Subcutaneous adipose tissue (tissue), 4 donors: ENCODE data around the gene ABCA7. TPM values are rescaled to one million over a fixed set of nuclear protein-coding genes. Genes with fewer than 3 reads are reported as not detected.

ENCODE experiments used
- small RNA-seq: library from RNA; depleted of rRNA; stranded (forward); fragments of <200 nt; gene quantifications from one replicate; pipeline ENCODE3, GENCODE V24; 2016
- total RNA-seq, 4 donors: library from RNA; depleted of rRNA; stranded (reverse); fragments of >200 nt; gene quantifications; one replicate each; pipeline ENCODE4 v1.1.0, GENCODE V29; 2016
- TF ChIP-seq, protein P1 (sequence below): fragments of 450-650 bp; IDR thresholded peaks from one replicate; pipeline ENCODE4 v1.5.1; 2016; ENCODE audit warnings: low read depth, mild to moderate bottlenecking, control low read depth, antibody characterized with exemption, moderate library complexity

ABCA7 gene
- total RNA-seq, 4 donors from 2014 or later: 3.4 to 35.2 (median 12.2) TPM

DNA sequence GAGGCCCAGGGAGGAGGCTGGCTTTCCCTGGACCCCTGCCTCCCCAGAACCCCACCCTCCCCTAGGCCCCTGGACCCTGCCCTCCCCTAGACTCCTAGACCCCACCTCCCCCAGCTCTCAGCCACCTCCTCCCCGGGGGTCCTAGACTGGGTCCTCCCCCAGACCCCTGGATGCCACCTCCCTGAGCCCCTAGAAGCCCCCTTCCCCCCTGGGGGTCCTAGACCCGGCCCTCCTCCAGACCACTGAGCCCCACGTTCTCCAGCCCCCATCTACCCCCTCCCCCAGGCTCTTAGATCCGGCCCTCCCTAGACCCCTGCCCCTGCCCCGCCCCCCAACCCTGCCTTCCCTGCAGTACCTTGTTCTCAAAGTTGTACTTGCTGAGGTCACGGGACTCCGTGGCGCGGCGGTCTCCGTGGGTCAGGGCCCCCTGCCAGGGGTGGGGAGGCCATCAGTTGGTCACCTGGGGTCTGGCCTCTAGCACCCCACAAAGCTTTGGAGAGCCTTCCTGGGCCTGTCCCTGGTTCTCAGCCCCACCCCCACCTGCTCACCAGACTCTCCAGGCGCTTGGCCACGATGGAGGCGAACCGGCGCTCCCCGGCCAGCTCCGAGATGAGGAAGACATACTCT lies 71.8 kb downstream of the ABCA7 start:
- TF ChIP-seq, protein P1, sequence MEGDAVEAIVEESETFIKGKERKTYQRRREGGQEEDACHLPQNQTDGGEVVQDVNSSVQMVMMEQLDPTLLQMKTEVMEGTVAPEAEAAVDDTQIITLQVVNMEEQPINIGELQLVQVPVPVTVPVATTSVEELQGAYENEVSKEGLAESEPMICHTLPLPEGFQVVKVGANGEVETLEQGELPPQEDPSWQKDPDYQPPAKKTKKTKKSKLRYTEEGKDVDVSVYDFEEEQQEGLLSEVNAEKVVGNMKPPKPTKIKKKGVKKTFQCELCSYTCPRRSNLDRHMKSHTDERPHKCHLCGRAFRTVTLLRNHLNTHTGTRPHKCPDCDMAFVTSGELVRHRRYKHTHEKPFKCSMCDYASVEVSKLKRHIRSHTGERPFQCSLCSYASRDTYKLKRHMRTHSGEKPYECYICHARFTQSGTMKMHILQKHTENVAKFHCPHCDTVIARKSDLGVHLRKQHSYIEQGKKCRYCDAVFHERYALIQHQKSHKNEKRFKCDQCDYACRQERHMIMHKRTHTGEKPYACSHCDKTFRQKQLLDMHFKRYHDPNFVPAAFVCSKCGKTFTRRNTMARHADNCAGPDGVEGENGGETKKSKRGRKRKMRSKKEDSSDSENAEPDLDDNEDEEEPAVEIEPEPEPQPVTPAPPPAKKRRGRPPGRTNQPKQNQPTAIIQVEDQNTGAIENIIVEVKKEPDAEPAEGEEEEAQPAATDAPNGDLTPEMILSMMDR: no peak

DNA sequence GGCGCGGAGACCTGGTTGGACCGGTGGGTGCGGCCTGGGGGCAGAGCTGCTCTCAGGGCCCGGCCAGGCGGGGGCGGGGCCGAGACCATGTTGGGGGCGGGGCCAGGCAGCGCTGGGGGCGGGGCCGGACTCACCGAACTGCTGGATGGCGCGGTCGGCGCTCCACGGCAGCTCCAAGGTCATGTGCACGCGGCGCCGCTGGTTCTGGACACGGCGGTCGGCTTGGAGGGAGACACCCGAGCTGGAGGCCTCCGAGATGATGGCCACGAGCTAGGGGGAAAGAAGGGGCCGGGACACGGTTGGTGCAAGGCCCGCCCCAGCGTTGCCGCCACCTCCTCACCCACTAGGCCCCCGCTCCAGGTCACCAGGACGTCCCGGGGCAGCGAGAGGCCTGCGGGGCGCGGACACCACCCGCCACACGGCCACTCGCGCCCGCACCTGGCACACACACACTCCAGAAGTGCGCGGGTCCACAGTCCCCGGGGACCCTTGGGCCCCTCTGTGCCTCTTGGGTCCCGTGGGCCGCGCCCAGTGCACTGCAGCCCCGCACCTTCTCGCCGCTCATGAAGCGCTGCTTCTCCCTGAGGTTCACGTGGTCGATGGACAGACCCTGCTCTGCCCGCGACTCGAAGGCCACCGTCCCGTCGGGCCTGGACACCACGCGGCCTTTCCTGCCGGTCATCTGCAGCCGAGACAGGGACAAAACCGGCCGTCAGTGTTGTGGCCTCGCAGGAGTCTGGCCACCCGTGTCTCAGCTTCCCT lies 72.5 kb downstream of the ABCA7 start:
- TF ChIP-seq, protein P1: no peak

DNA sequence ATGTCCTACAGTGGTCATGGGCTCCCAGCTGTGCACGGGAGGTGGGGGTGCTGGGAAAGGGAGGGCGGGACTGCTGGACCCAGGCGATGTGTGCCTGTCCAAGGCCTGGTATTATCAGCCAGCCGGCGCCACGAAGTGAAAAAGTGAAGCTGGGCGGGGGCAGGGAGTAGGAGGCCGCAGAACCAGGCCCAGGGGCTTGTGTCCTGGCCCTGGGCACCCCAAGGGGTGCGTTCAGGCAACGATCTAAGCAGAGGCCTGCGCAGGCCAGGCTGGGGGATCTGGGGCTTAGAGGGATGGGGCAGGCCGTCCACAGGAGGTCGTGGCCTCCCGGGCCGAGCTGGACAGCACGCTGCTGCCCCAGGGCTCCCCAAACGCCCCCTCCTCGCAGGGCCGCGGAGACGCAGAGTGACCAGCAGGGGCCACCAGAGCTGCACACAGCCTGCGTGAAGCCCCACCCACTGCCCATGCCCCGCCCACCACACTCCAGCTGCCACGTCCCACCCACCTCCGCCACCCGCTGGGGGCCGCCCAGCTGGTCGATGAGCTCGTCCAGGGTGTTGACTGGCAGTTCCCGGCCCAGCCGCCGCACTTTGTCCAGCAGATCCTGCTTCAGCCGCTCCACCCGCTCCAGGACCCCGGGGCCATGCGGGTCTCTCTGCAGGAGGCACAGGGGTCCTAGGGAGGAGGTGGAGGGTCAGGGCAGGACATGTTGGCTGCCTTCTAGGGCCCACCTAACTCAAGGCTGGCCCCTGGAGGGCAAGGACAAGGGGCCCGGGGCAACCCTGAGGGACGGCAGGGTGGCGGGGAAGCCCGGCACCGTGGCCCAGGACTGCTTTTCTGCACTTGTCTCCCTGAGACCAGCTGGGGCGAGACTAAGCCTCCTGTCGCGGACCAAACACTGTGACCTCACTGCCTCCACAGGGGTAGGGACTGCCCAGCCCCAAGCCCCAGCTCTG lies 73.4 kb downstream of the ABCA7 start:
- TF ChIP-seq, protein P1: no peak

DNA sequence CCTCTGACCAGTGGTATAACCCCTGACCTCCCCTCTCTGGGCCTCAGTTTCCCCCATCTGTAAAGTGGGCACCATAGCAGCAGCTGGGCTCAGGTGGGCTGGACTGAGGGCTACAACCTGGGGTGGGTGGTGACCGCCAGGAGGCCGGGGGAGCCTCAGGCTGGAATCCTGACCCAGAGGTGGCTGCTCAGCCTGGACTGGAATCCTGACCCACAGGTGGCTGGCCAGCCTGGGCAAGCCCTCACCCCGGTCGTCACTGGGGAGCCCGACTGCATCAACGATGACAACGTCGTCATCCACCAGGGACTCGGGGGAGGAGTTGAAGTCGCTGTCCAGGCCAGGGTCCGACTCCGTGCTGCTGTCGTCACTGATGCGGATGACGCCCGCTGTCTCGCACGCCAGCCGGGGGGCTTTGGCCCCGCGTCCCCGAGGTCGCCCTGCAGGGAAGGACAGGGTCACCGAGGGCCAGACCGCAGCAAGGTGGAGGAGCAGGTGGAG lies 74.1 kb downstream of the ABCA7 start:
- TF ChIP-seq, protein P1: no peak

Small RNA genes lying within 50 kb of the gene (small RNA-seq; reads per million reads assigned to genes)
- not detected for gene RNU6-2

Other genes starting within 250 kb of the ABCA7 start
- 100 to 1,000 TPM in 1 of 4 donors, 10 to 100 TPM in 3; 77.5 to 108 (median 87.8) TPM for gene PTBP1, start 242.7 kb upstream of the ABCA7 start, total RNA-seq
- gene PLPPR3, start 218.2 kb upstream of the ABCA7 start, total RNA-seq: not detected
- under 1 TPM in 1 of 4 donors, not detected in 3; 0.68 TPM for gene AZU1, start 212.3 kb upstream of the ABCA7 start, total RNA-seq
- gene PRTN3, start 199.1 kb upstream of the ABCA7 start, total RNA-seq: not detected
- gene ELANE, start 187.8 kb upstream of the ABCA7 start, total RNA-seq: 1 to 10 TPM in 2 of 4 donors, not detected in 2; 2.4 to 2.8 TPM
- gene CFD, start 180.4 kb upstream of the ABCA7 start, total RNA-seq: 1,000 to 10,000 TPM; 1,847 to 6,869 (median 2,488) TPM
- 10 to 100 TPM; 18.4 to 38.4 (median 19.2) TPM for gene MED16, start 146.9 kb upstream of the ABCA7 start, total RNA-seq
- not detected for gene RNU6-9, start 146.6 kb upstream of the ABCA7 start, total RNA-seq
- gene R3HDM4, start 126.9 kb upstream of the ABCA7 start, total RNA-seq: 10 to 100 TPM; 24.1 to 37.3 (median 26.8) TPM
- gene KISS1R, start 122.8 kb upstream of the ABCA7 start, total RNA-seq: not detected
- 10 to 100 TPM in 2 of 4 donors, 1 to 10 TPM in 2; 5.5 to 13.9 (median 9.2) TPM for gene ARID3A, start 114.1 kb upstream of the ABCA7 start, total RNA-seq
- gene WDR18, start 55.8 kb upstream of the ABCA7 start, total RNA-seq: 10 to 100 TPM; 18.9 to 58.6 (median 30.7) TPM
- not detected for gene GRIN3B, start 39.7 kb upstream of the ABCA7 start, total RNA-seq
- 100 to 1,000 TPM in 2 of 4 donors, 10 to 100 TPM in 2; 65.1 to 193 (median 94.0) TPM for gene TMEM259, start 19.0 kb upstream of the ABCA7 start, total RNA-seq
- not detected for gene RNU6-2, start 18.6 kb upstream of the ABCA7 start, total RNA-seq
- 10 to 100 TPM; 32.1 to 86.8 (median 52.2) TPM for gene CNN2, start 13.5 kb upstream of the ABCA7 start, total RNA-seq
- gene ARHGAP45, start 27.1 kb downstream of the ABCA7 start, total RNA-seq: 10 to 100 TPM; 31.3 to 52.5 (median 44.0) TPM
- gene POLR2E, start 55.3 kb downstream of the ABCA7 start, total RNA-seq: 100 to 1,000 TPM in 3 of 4 donors, 10 to 100 TPM in 1; 81.8 to 302 (median 127) TPM
- 1,000 to 10,000 TPM; 1,089 to 2,299 (median 1,463) TPM for gene GPX4, start 63.9 kb downstream of the ABCA7 start, total RNA-seq
- gene SBNO2, start 134.2 kb downstream of the ABCA7 start, total RNA-seq: 10 to 100 TPM; 13.4 to 51.2 (median 19.1) TPM
- 10 to 100 TPM; 22.8 to 71.8 (median 31.9) TPM for gene STK11, start 165.7 kb downstream of the ABCA7 start, total RNA-seq
- gene CBARP, start 197.9 kb downstream of the ABCA7 start, total RNA-seq: 1 to 10 TPM in 1 of 4 donors, under 1 TPM in 1, not detected in 2; 0.57 to 1.1 TPM
- 100 to 1,000 TPM in 1 of 4 donors, 10 to 100 TPM in 3; 47.9 to 118 (median 66.1) TPM for gene ATP5F1D, start 201.6 kb downstream of the ABCA7 start, total RNA-seq
- gene MIDN, start 208.5 kb downstream of the ABCA7 start, total RNA-seq: 10 to 100 TPM in 2 of 4 donors, 1 to 10 TPM in 2; 8.0 to 43.1 (median 12.2) TPM
- gene CIRBP, start 229.2 kb downstream of the ABCA7 start, total RNA-seq: 100 to 1,000 TPM; 159 to 753 (median 413) TPM
- gene FAM174C, start 235.4 kb downstream of the ABCA7 start, total RNA-seq: 10 to 100 TPM; 37.4 to 76.7 (median 46.7) TPM
- gene EFNA2, start 245.8 kb downstream of the ABCA7 start, total RNA-seq: not detected